ENCODE results near the gene KRT9.

- TF ChIP-seq, protein P1, sequence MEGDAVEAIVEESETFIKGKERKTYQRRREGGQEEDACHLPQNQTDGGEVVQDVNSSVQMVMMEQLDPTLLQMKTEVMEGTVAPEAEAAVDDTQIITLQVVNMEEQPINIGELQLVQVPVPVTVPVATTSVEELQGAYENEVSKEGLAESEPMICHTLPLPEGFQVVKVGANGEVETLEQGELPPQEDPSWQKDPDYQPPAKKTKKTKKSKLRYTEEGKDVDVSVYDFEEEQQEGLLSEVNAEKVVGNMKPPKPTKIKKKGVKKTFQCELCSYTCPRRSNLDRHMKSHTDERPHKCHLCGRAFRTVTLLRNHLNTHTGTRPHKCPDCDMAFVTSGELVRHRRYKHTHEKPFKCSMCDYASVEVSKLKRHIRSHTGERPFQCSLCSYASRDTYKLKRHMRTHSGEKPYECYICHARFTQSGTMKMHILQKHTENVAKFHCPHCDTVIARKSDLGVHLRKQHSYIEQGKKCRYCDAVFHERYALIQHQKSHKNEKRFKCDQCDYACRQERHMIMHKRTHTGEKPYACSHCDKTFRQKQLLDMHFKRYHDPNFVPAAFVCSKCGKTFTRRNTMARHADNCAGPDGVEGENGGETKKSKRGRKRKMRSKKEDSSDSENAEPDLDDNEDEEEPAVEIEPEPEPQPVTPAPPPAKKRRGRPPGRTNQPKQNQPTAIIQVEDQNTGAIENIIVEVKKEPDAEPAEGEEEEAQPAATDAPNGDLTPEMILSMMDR (IDR thresholded peaks at IDR 0.05): no peak
- no peak for TF ChIP-seq EP300 (IDR thresholded peaks at IDR 0.05)
- no peak for TF ChIP-seq POLR2AphosphoS5 (IDR thresholded peaks at IDR 0.05)
Observed at GRCh38 chr17:41594363-41594915, 22.6 kb upstream of the KRT9 start.
